Neural cell (in vitro differentiated cells): ENCODE measurements around the gene PIK3C2G. TPM values are rescaled to one million over a fixed set of nuclear protein-coding genes. Genes with fewer than 3 reads are reported as not detected.

Experiments used
- H2AFZ ChIP-seq: fragments of 200-600, 300-800 bp; sonication (generic), shearing (Covaris generic); 2 replicates; pipeline ENCODE4 v1.6.0; 2014; ENCODE audit warnings: low read depth, mild to moderate bottlenecking, antibody characterized with exemption, low read length, moderate library complexity
- H3F3A ChIP-seq: fragments of 200-600 bp; shearing (Covaris generic); 2 replicates; pipeline ENCODE4 v1.6.1; 2016; ENCODE audit warnings: mild to moderate bottlenecking, moderate library complexity, mixed read lengths, antibody characterized with exemption, low read length; ENCODE audit not compliant: insufficient read depth, poor library complexity, severe bottlenecking
- H3K27ac ChIP-seq: fragments of 200-600, 300-800 bp; sonication (generic), shearing (Covaris generic); 2 replicates; pipeline ENCODE4 v1.5.1; 2014; ENCODE audit warnings: mild to moderate bottlenecking, low read length, moderate library complexity
- H3K27me3 ChIP-seq: fragments of 300-800, 200-600 bp; sonication (generic), shearing (Covaris generic); 2 replicates; pipeline ENCODE4 v1.6.0; 2014; ENCODE audit warnings: mild to moderate bottlenecking, low read depth, low read length, moderate library complexity; ENCODE audit not compliant: insufficient read depth
- H3K36me3 ChIP-seq: fragments of 300-800, 200-600 bp; sonication (generic), shearing (Covaris generic); 2 replicates; pipeline ENCODE4 v1.5.1; 2014; ENCODE audit warnings: mild to moderate bottlenecking, antibody characterized with exemption, low read length, moderate library complexity; ENCODE audit not compliant: insufficient read depth
- H3K4me2 ChIP-seq: fragments of 300-800, 200-600 bp; sonication (generic), shearing (Covaris generic); 2 replicates; pipeline ENCODE4 v1.6.0; 2014; ENCODE audit warnings: mild to moderate bottlenecking, low read length
- H3K4me3 ChIP-seq: fragments of 300-800, 200-600 bp; sonication (generic), shearing (Covaris generic); 2 replicates; pipeline ENCODE4 v1.5.1; 2014; ENCODE audit warnings: mild to moderate bottlenecking, low read length, moderate library complexity
- H3K79me2 ChIP-seq: fragments of 200-600 bp; shearing (Covaris generic); replicated peaks from 2 replicates; pipeline ENCODE4 v1.6.0; 2014; ENCODE audit warnings: mild to moderate bottlenecking, low read length, moderate library complexity; ENCODE audit not compliant: insufficient read depth
- H3K9ac ChIP-seq: fragments of 300-800, 200-600 bp; sonication (generic), shearing (Covaris generic); 2 replicates; pipeline ENCODE4 v1.6.1; 2016; ENCODE audit warnings: mild to moderate bottlenecking, low read length, mixed read lengths
- H3K9me2 ChIP-seq: fragments of 200-600 bp; shearing (Covaris generic); 2 replicates; pipeline ENCODE4 v1.6.1; 2016; ENCODE audit warnings: mild to moderate bottlenecking, low read length, mixed read lengths; ENCODE audit not compliant: insufficient read depth
- H3K9me3 ChIP-seq: fragments of 200-600, 300-800 bp; sonication (generic), shearing (Covaris generic); 2 replicates; pipeline ENCODE4 v1.6.1; 2016; ENCODE audit warnings: mild to moderate bottlenecking, mixed run types, low read length, moderate library complexity, mixed read lengths
- H4K20me1 ChIP-seq: fragments of 200-600 bp; shearing (Covaris generic); 2 replicates; pipeline ENCODE4 v1.6.1; 2016; ENCODE audit warnings: mild to moderate bottlenecking, mixed run types; ENCODE audit not compliant: insufficient read depth
- EP300 ChIP-seq: fragments of 450-650 bp; conservative IDR thresholded peaks from 2 replicates; pipeline ENCODE4 v1.6.1; 2014; ENCODE audit warnings: antibody characterized with exemption, mild to moderate bottlenecking, moderate library complexity; ENCODE audit not compliant: poor library complexity, severe bottlenecking
- EZH2 ChIP-seq: fragments of 200-600, 300-800 bp; shearing (Covaris generic), sonication (generic); IDR thresholded peaks from 2 replicates; pipeline ENCODE4 v1.6.1; 2014; ENCODE audit warnings: antibody characterized with exemption, low read length, borderline replicate concordance, mild to moderate bottlenecking; ENCODE audit not compliant: insufficient read depth, poor library complexity, severe bottlenecking
- MXI1 ChIP-seq: fragments of 450-650 bp; conservative IDR thresholded peaks from 2 replicates; pipeline ENCODE4 v1.6.1; 2014; ENCODE audit warnings: antibody characterized with exemption, mild to moderate bottlenecking; ENCODE audit not compliant: poor library complexity, severe bottlenecking
- POLR2AphosphoS5 ChIP-seq: IDR thresholded peaks from 2 replicates; pipeline ENCODE4 v1.6.1; 2012
- RAD21 ChIP-seq: fragments of 450-650 bp; conservative IDR thresholded peaks from 2 replicates; pipeline ENCODE4 v1.6.1; 2014; ENCODE audit warnings: antibody characterized with exemption, mild to moderate bottlenecking, moderate library complexity
- SMC3 ChIP-seq: fragments of 450-650 bp; conservative IDR thresholded peaks from 2 replicates; pipeline ENCODE4 v1.6.1; 2014; ENCODE audit warnings: antibody characterized with exemption, mild to moderate bottlenecking, moderate library complexity; ENCODE audit not compliant: poor library complexity
- TAF1 ChIP-seq: IDR thresholded peaks from 2 replicates; pipeline ENCODE4 v1.6.1; 2012; ENCODE audit warnings: low read depth
- polyA plus RNA-seq: library from polyadenylated mRNA; depleted of rRNA; stranded (reverse); fragments of >200 nt; gene quantifications from 2 replicates; pipeline ENCODE4 v1.2.3, GENCODE V29; 2014
- TF ChIP-seq, protein P1 (sequence below): IDR thresholded peaks from 2 replicates; pipeline ENCODE4 v1.6.1; 2012; ENCODE audit warnings: borderline replicate concordance
- TF ChIP-seq, protein P2 (sequence below): fragments of 450-650 bp; IDR thresholded peaks from 2 replicates; pipeline ENCODE4 v1.5.1; 2014; ENCODE audit warnings: antibody characterized with exemption, mild to moderate bottlenecking, moderate library complexity; ENCODE audit not compliant: poor library complexity, severe bottlenecking

The PIK3C2G gene
- polyA plus RNA-seq, 1 donor from 2014 or later, result not detected

DNA sequence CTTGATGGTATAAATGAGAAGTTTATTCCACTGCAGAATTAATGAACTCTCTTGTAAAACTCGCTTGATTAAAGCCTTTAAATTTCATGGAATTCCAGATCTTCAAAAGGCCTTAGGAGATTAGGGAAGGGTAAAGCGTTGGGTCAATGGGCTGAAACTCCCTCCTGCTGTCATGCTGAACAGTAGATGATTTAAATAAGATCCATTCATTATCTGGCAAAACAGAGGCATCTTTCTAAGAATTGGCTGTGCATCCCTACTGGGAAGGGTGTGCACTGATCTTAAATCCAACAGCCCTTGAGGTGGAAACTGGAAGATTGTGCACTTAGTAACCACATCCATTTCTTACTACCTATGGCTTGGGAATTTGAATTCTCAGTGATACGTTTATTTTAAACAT is 420.5 kb downstream of the PIK3C2G start:
- H3K27ac ChIP-seq, result no peak overlapping the region
- H3K79me2 ChIP-seq, result no peaks in the 10 kb centered on the region
- TF ChIP-seq POLR2AphosphoS5 (no peak), TAF1 (no peak), RAD21 (no peak), EP300 (no peak)
- TF ChIP-seq, protein P1, sequence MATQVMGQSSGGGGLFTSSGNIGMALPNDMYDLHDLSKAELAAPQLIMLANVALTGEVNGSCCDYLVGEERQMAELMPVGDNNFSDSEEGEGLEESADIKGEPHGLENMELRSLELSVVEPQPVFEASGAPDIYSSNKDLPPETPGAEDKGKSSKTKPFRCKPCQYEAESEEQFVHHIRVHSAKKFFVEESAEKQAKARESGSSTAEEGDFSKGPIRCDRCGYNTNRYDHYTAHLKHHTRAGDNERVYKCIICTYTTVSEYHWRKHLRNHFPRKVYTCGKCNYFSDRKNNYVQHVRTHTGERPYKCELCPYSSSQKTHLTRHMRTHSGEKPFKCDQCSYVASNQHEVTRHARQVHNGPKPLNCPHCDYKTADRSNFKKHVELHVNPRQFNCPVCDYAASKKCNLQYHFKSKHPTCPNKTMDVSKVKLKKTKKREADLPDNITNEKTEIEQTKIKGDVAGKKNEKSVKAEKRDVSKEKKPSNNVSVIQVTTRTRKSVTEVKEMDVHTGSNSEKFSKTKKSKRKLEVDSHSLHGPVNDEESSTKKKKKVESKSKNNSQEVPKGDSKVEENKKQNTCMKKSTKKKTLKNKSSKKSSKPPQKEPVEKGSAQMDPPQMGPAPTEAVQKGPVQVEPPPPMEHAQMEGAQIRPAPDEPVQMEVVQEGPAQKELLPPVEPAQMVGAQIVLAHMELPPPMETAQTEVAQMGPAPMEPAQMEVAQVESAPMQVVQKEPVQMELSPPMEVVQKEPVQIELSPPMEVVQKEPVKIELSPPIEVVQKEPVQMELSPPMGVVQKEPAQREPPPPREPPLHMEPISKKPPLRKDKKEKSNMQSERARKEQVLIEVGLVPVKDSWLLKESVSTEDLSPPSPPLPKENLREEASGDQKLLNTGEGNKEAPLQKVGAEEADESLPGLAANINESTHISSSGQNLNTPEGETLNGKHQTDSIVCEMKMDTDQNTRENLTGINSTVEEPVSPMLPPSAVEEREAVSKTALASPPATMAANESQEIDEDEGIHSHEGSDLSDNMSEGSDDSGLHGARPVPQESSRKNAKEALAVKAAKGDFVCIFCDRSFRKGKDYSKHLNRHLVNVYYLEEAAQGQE, result no peak
- TF ChIP-seq, protein P2, sequence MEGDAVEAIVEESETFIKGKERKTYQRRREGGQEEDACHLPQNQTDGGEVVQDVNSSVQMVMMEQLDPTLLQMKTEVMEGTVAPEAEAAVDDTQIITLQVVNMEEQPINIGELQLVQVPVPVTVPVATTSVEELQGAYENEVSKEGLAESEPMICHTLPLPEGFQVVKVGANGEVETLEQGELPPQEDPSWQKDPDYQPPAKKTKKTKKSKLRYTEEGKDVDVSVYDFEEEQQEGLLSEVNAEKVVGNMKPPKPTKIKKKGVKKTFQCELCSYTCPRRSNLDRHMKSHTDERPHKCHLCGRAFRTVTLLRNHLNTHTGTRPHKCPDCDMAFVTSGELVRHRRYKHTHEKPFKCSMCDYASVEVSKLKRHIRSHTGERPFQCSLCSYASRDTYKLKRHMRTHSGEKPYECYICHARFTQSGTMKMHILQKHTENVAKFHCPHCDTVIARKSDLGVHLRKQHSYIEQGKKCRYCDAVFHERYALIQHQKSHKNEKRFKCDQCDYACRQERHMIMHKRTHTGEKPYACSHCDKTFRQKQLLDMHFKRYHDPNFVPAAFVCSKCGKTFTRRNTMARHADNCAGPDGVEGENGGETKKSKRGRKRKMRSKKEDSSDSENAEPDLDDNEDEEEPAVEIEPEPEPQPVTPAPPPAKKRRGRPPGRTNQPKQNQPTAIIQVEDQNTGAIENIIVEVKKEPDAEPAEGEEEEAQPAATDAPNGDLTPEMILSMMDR, result no peak
- H4K20me1 ChIP-seq, result no peaks in the 10 kb centered on the region
- H3K27me3 ChIP-seq, result no peaks in the 10 kb centered on the region
- no peaks in the 10 kb centered on the region for H3K9me2 ChIP-seq
- no peaks in the 10 kb centered on the region for H3K36me3 ChIP-seq
- no peak overlapping the region for H3K9ac ChIP-seq
- no peaks in the 10 kb centered on the region for H3F3A ChIP-seq
- H3K4me3 ChIP-seq, result no peak overlapping the region
- H3K9me3 ChIP-seq, result no peaks in the 10 kb centered on the region
- H3K4me2 ChIP-seq, result no peak overlapping the region
- no peak overlapping the region for H2AFZ ChIP-seq

DNA sequence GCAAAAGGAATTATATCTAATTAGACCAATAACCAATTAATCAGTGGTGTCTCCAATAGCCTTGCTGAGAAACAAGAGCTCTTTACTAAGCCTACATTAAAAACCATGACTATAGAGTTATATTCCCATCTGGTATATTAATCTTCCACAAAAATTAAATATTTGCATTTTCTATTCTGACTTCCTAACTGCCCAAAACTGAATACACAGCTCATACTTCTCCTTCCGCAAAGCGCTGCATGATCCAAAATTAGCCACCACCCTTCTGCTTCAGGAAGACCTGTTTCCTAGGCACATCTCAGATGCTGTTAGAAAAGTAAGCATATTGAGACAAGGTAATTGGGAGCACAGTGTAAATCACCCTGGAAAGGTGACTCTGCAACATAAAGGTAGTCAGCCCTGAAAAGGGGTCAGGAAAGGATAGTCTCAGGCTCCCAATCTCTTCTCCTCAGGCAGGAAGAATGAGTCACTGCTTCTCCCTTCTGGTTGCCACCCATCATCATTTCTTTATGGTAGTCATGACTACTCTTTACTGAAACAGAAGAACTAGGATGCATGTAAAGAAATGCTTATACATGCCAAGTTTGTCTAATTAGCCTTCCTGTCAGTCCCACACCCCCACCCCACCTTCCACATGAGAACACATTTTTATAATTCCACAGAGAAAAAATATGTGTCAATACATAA is 422.2 kb downstream of the PIK3C2G start:
- no peak overlapping the region for H2AFZ ChIP-seq
- H3K4me3 ChIP-seq, result no peak overlapping the region
- no peak overlapping the region for H3K9ac ChIP-seq
- no peak overlapping the region for H3K27ac ChIP-seq
- no peaks in the 10 kb centered on the region for H3K9me2 ChIP-seq
- H3K27me3 ChIP-seq, result no peaks in the 10 kb centered on the region
- no peaks in the 10 kb centered on the region for H4K20me1 ChIP-seq
- H3K79me2 ChIP-seq, result no peaks in the 10 kb centered on the region
- H3F3A ChIP-seq, result no peaks in the 10 kb centered on the region
- H3K36me3 ChIP-seq, result no peaks in the 10 kb centered on the region
- no peak overlapping the region for H3K4me2 ChIP-seq
- no peak for TF ChIP-seq EP300
- H3K9me3 ChIP-seq, result no peaks in the 10 kb centered on the region

DNA sequence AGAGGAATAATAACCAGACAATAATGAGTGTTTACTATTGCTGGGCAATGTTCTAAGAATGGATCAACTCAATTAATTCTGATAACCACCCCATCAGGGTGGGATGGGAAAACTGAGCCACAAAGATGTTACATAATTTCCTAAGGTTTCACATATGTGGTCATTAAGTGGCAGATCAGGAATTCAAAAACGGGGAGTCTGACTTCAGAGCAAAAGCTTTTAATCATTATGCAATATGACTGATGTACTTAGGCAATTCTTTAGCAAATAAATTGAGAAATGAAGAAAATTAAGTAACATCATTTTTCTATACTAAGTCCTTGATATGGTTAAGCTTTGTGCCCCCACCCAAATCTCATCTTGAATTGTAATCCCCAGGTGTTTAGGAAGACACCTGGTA is 423.1 kb downstream of the PIK3C2G start:
- H3K27ac ChIP-seq, result no peak overlapping the region
- H3K9ac ChIP-seq, result no peak overlapping the region
- H3K9me2 ChIP-seq, result no peaks in the 10 kb centered on the region
- H3F3A ChIP-seq, result no peaks in the 10 kb centered on the region
- no peak overlapping the region for H3K4me3 ChIP-seq
- no peaks in the 10 kb centered on the region for H3K27me3 ChIP-seq
- H4K20me1 ChIP-seq, result no peaks in the 10 kb centered on the region
- no peaks in the 10 kb centered on the region for H3K9me3 ChIP-seq
- no peak overlapping the region for H3K4me2 ChIP-seq
- no peaks in the 10 kb centered on the region for H3K79me2 ChIP-seq
- TF ChIP-seq TAF1 (no peak), EZH2 (no peak), EP300 (no peak), POLR2AphosphoS5 (no peak), SMC3 (no peak), MXI1 (no peak), RAD21 (no peak)
- TF ChIP-seq, protein P1, result no peak
- TF ChIP-seq, protein P2, result no peak
- H2AFZ ChIP-seq, result no peak overlapping the region
- no peaks in the 10 kb centered on the region for H3K36me3 ChIP-seq
